SK-N-SH (cell line): ENCODE measurements around the gene TSSC4. TPM values are rescaled to one million over a fixed set of nuclear protein-coding genes. Genes with fewer than 3 reads are reported as not detected.

Source experiments
- CTCF ChIA-PET: fragments of 300-600, 350-600 bp; formaldehyde crosslinking; extraction: SDS; loops from one replicate; lab custom pipeline; 2021; lab: Yijun Ruan, JAX
- POLR2A ChIA-PET: fragments of 350-600 bp; sonication (Branson Sonifier 250); formaldehyde crosslinking; extraction: SDS; loops from one replicate; lab custom pipeline; 2020; ENCODE audit warnings: antibody characterized with exemption, inconsistent platforms; lab: Yijun Ruan, JAX
- DNase-seq: peaks from one replicate; pipeline ENCODE4 v3.0.0; 2012
- H2AFZ ChIP-seq: fragments of 200-600 bp; sonication (generic); 2 replicates; pipeline ENCODE4 v1.8.1; 2016; ENCODE audit warnings: antibody characterized with exemption, mild to moderate bottlenecking, low read depth
- H3F3A ChIP-seq: fragments of 200-600 bp; sonication (generic); replicated peaks from 2 replicates; pipeline ENCODE3; 2016; ENCODE audit warnings: antibody characterized with exemption, mild to moderate bottlenecking; ENCODE audit not compliant: insufficient read depth
- H3K27ac ChIP-seq, 2 experiments: fragments of 200-500 bp in 1 of 2; fragments of 200-600 bp in 1 of 2; sonication (Bioruptor generic) in 1 of 2; sonication (generic), shearing (Covaris generic) in 1 of 2; 2 replicates each; pipeline versions ENCODE4 v1.5.1 to v1.6.1; 2014 to 2016; ENCODE audit warnings: low read depth in 2 of 2, inconsistent platforms in 1 of 2, low read length in 1 of 2, mild to moderate bottlenecking in 1 of 2, mixed read lengths in 1 of 2
- H3K27me3 ChIP-seq: fragments of 200-600 bp; sonication (generic), shearing (Covaris generic); 2 replicates; pipeline ENCODE4 v1.6.1; 2016; ENCODE audit warnings: mixed run types; ENCODE audit not compliant: insufficient read depth
- H3K36me3 ChIP-seq, 2 experiments: fragments of 200-500 bp in 1 of 2; fragments of 200-600 bp in 1 of 2; sonication (Bioruptor generic) in 1 of 2; sonication (generic) in 1 of 2; replicated peaks in 1 of 2; 2 replicates each; pipeline versions ENCODE3 to v1.5.1; 2014 to 2016; ENCODE audit warnings: low read length in 1 of 2, mild to moderate bottlenecking in 1 of 2; ENCODE audit not compliant: insufficient read depth in 2 of 2, control insufficient read depth in 1 of 2
- H3K4me1 ChIP-seq, 2 experiments: fragments of 200-500 bp in 1 of 2; fragments of 200-600 bp in 1 of 2; sonication (Bioruptor generic) in 1 of 2; sonication (generic), shearing (Covaris generic) in 1 of 2; 2 replicates each; pipeline versions ENCODE4 v1.5.1 to v1.6.1; 2014 to 2016; ENCODE audit warnings: low read depth in 1 of 2, low read length in 1 of 2, mixed run types in 1 of 2; ENCODE audit not compliant: insufficient read depth in 2 of 2, control insufficient read depth in 1 of 2
- H3K4me2 ChIP-seq: fragments of 200-600 bp; sonication (generic), shearing (Covaris generic); 2 replicates; pipeline ENCODE4 v1.6.1; 2017; ENCODE audit warnings: mixed run types
- H3K4me3 ChIP-seq, 2 experiments: fragments of 200-500 bp in 1 of 2; fragments of 200-600 bp in 1 of 2; sonication (Bioruptor generic) in 1 of 2; sonication (generic), shearing (Covaris generic) in 1 of 2; 2 replicates each; pipeline versions ENCODE4 v1.5.1 to v1.8.1; 2014 to 2016; ENCODE audit warnings: low read depth in 2 of 2, inconsistent platforms in 1 of 2, low read length in 1 of 2, mild to moderate bottlenecking in 1 of 2, mixed read lengths in 1 of 2, moderate library complexity in 1 of 2
- H3K79me2 ChIP-seq: fragments of 200-600 bp; sonication (generic); 2 replicates; pipeline ENCODE4 v1.8.1; 2017; ENCODE audit warnings: mild to moderate bottlenecking; ENCODE audit not compliant: insufficient read depth
- H3K9ac ChIP-seq: fragments of 200-600 bp; sonication (generic); 2 replicates; pipeline ENCODE4 v1.6.1; 2017; ENCODE audit warnings: mixed run types
- H3K9me2 ChIP-seq: fragments of 200-600 bp; sonication (generic); 2 replicates; pipeline ENCODE4 v1.6.1; 2017; ENCODE audit warnings: mixed run types
- H3K9me3 ChIP-seq: fragments of 200-600 bp; sonication (generic); 2 replicates; pipeline ENCODE4 v1.6.1; 2017; ENCODE audit warnings: mixed run types, mild to moderate bottlenecking, moderate library complexity
- H4K20me1 ChIP-seq: fragments of 200-600 bp; sonication (generic); 2 replicates; pipeline ENCODE4 v1.6.1; 2017; ENCODE audit warnings: mild to moderate bottlenecking, mixed run types; ENCODE audit not compliant: insufficient read depth
- CTCF ChIP-seq: fragments of 200-600 bp; sonication (generic); IDR thresholded peaks from 2 replicates; pipeline ENCODE4 v1.6.1; 2017; ENCODE audit warnings: antibody characterized with exemption, mild to moderate bottlenecking, moderate library complexity
- FOXJ3 ChIP-seq: sonication (generic); formaldehyde crosslinking; IDR thresholded peaks from 2 replicates; pipeline ENCODE4 v1.5.1; 2020; ENCODE audit warnings: mild to moderate bottlenecking, missing genetic modification reagents
- MEF2A ChIP-seq: IDR thresholded peaks from 2 replicates; pipeline ENCODE4 v1.4.0; 2012; ENCODE audit warnings: low read depth, borderline replicate concordance
- MXI1 ChIP-seq: IDR thresholded peaks from 2 replicates; pipeline ENCODE4 v1.6.1; 2012; ENCODE audit warnings: mild to moderate bottlenecking, low read depth, low read length, improper control_type of control experiment
- POLR2AphosphoS5 ChIP-seq: IDR thresholded peaks from 2 replicates; pipeline ENCODE4 v1.6.1; 2012; ENCODE audit warnings: low read depth, low read length
- REST ChIP-seq: IDR thresholded peaks from 2 replicates; pipeline ENCODE4 v1.6.1; 2012; ENCODE audit warnings: mild to moderate bottlenecking, low read depth, low read length, moderate library complexity
- RXRA ChIP-seq: IDR thresholded peaks from 2 replicates; pipeline ENCODE4 v1.4.0; 2012; ENCODE audit warnings: low read depth, mild to moderate bottlenecking, borderline replicate concordance
- SMC3 ChIP-seq: IDR thresholded peaks from 2 replicates; pipeline ENCODE4 v1.6.1; 2012; ENCODE audit warnings: low read depth, low read length, improper control_type of control experiment
- TCF12 ChIP-seq: IDR thresholded peaks from 2 replicates; pipeline ENCODE4 v1.4.0; 2012
- WGBS: methylation state at CpG from one replicate; pipeline ENCODE4 v1.1.6; 2017; ENCODE audit warnings: low lambda C conversion rate; 5-methylcytosine and 5-hydroxymethylcytosine counted together
- polyA plus RNA-seq, 3 experiments: library from polyadenylated mRNA; depleted of rRNA; stranded (reverse); fragments of >200 nt; gene quantifications; 2 replicates each; pipeline ENCODE4 v1.2.3, GENCODE V29; 2012

TSSC4 gene
- polyA plus RNA-seq, 1 of the 3 experiments (the other 2 are of a cell fraction) = 45.1 TPM

GRCh38 chr11:2388431-2389376 lies 11.8 kb upstream of the TSSC4 start:
- Histone ChIP-seq H3K4me1 (peaks cover 9 to 32% of the 10 kb centered on the region in 2 experiments; a peak in 2 of 4 replicates), H3K79me2 (peaks cover 68% of the 10 kb centered on the region), H3K9me2 (no peaks in the 10 kb centered on the region), H3K9ac (no peak overlapping the region), H3K4me3 (no peak overlapping the region), H3K36me3 (peaks cover 0 to 37% of the 10 kb centered on the region in 2 experiments), H3K27me3 (no peaks in the 10 kb centered on the region), H3K4me2 (no peak overlapping the region), H3K9me3 (no peaks in the 10 kb centered on the region), H4K20me1 (peaks cover 92% of the 10 kb centered on the region), H2AFZ (no peak overlapping the region), H3F3A (no peaks in the 10 kb centered on the region), H3K27ac (no peak overlapping the region; a peak in 1 of 4 replicates)
- no peak for TF ChIP-seq FOXJ3 (CRISPR knock-in tag)
- no peak for TF ChIP-seq TCF12
- TF ChIP-seq SMC3 = no peak
- no peak for TF ChIP-seq REST
- TF ChIP-seq RXRA = no peak
- TF ChIP-seq MXI1 = no peak
- no peak for TF ChIP-seq POLR2AphosphoS5
- ChIA-PET CTCF (interaction anchor here (0.8 to 3.3 kb wide), 5 partner anchors 11 to 194 kb away, joined by 4 to 29 read pairs (median 8); partner anchors contain the start of gene TSSC4), POLR2A (interaction anchor here (3.2 kb wide), 1 partner anchor 12 kb away, joined by 12 read pairs; the partner anchor contains the start of gene CD81)
- 77% methylated on average over 6 of the region's 15 CpGs for WGBS
- no peak for DNase-seq

GRCh38 chr11:2389377-2390026 lies 11.0 kb upstream of the TSSC4 start:
- Histone ChIP-seq H3K9me3 (no peaks in the 10 kb centered on the region), H4K20me1 (peaks cover 91% of the 10 kb centered on the region), H3F3A (no peaks in the 10 kb centered on the region)
- WGBS = 76% methylated on average over 8 of the region's 14 CpGs
- POLR2A ChIA-PET = no interaction called here
- no peak for TF ChIP-seq MEF2A
- TF ChIP-seq CTCF = peak; percentile 14; the same call in 1 of the 2 replicates
- TF ChIP-seq, all 33 proteins: peak for 1
- CTCF ChIA-PET = interaction anchor here (0.8 kb wide), 1 partner anchor 85 kb away, joined by 4 read pairs; no protein-coding TSS in a partner anchor
- Histone ChIP-seq H3K4me2 (no peak overlapping the region), H2AFZ (no peak overlapping the region), H3K36me3 (peaks cover 0 to 44% of the 10 kb centered on the region in 2 experiments), H3K4me1 (peaks cover 9 to 32% of the 10 kb centered on the region in 2 experiments; a peak in 2 of 4 replicates), H3K9me2 (no peaks in the 10 kb centered on the region), H3K9ac (no peak overlapping the region), H3K79me2 (peaks cover 67% of the 10 kb centered on the region), H3K4me3 (no peak overlapping the region), H3K27ac (no peak overlapping the region; a peak in 1 of 4 replicates), H3K27me3 (no peaks in the 10 kb centered on the region)
- DNase-seq = no peak
